ENCODE results near the gene MAP1S.

- no peak for TF ChIP-seq CTCF (IDR thresholded peaks at IDR 0.05)
- TF ChIP-seq POLR2A (IDR thresholded peaks at IDR 0.05), result no peak
Measured at GRCh38 chr19:17765069-17765618, 45.9 kb downstream of the MAP1S start.

Measured in right lobe of liver (tissue), 4 donors.